Adipocyte (in vitro differentiated cells): ENCODE results near the gene PLXNA4.

Experiments
- DNase-seq: peaks from one replicate; pipeline ENCODE4 v3.0.0-alpha.2; 2015; ENCODE audit warnings: low read depth
- H3K27me3 ChIP-seq: replicated peaks from 2 replicates; pipeline ENCODE4 v1.7.0; 2013; ENCODE audit warnings: mild to moderate bottlenecking, low read length, moderate library complexity; ENCODE audit not compliant: control insufficient read depth, insufficient read depth
- H3K36me3 ChIP-seq: 2 replicates; pipeline ENCODE4 v1.7.0; 2013; ENCODE audit warnings: low read length, mild to moderate bottlenecking, moderate library complexity; ENCODE audit not compliant: control insufficient read depth, insufficient read depth, severe bottlenecking
- H3K4me1 ChIP-seq: 2 replicates; pipeline ENCODE4 v1.7.0; 2013; ENCODE audit warnings: mild to moderate bottlenecking, low read length, moderate library complexity; ENCODE audit not compliant: control insufficient read depth, insufficient read depth
- H3K4me3 ChIP-seq: 2 replicates; pipeline ENCODE4 v1.7.0; 2013; ENCODE audit warnings: mild to moderate bottlenecking, low read length, moderate library complexity
- H3K9ac ChIP-seq: 2 replicates; pipeline ENCODE4 v1.7.0; 2013; ENCODE audit warnings: mild to moderate bottlenecking, low read length, moderate library complexity
- H3K9me3 ChIP-seq: 2 replicates; pipeline ENCODE4 v1.7.0; 2013; ENCODE audit warnings: mild to moderate bottlenecking, low read length, moderate library complexity; ENCODE audit not compliant: control insufficient read depth

PLXNA4 gene

DNA sequence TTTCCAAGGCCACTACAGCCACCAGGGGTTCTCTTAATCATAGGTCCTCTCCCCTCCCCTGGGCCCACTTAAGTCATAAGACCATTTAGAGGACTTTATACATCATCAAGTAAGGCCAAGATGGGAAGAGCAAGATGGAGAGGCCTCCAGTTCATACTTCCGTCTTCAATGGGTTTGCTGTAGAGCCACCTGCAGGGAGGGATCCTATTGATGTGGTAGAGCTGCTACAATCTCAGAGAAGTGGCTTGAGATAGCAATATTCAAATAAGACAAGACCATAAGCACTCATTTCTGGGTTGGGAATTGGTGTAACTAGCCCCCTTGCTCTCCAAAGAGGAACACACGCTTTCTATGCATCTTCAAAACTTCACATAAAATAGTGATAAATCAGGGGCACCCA is 214.2 kb downstream of the PLXNA4 start:
- H3K9ac ChIP-seq, result no peak overlapping the region
- DNase-seq, result no peak

DNA sequence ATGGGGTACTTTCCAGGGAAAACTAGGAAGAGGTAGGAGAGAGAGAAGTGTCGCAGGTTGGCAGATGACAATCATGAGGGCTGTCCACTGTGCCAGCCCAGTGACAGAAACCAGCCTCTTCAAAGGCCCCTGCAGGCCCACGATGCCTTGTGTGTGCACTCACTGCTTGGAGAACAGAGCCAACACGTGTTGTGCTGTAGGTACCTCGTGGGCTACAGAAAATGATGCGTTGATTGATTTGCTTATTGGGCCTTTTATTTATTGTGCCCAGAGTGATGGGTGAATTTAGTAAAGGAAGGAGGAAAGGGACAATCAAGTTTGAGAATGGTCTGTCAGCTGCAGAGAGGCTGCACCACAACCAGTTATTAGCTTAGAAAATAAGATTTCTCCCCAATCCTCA is 215.1 kb downstream of the PLXNA4 start:
- Histone ChIP-seq H3K4me1 (peaks cover 11% of the 10 kb centered on the region), H3K36me3 (no peaks in the 10 kb centered on the region), H3K9me3 (no peaks in the 10 kb centered on the region), H3K27me3 (no peaks in the 10 kb centered on the region), H3K4me3 (no peak overlapping the region), H3K9ac (no peak overlapping the region)
- DNase-seq, result no peak

More for the DNA sequence above, 214.2 kb downstream of the PLXNA4 start:
- H3K9me3 ChIP-seq, result no peaks in the 10 kb centered on the region
- H3K36me3 ChIP-seq, result no peaks in the 10 kb centered on the region
- no peaks in the 10 kb centered on the region for H3K27me3 ChIP-seq
- no peak overlapping the region for H3K4me3 ChIP-seq
- peaks cover 11% of the 10 kb centered on the region for H3K4me1 ChIP-seq

DNA sequence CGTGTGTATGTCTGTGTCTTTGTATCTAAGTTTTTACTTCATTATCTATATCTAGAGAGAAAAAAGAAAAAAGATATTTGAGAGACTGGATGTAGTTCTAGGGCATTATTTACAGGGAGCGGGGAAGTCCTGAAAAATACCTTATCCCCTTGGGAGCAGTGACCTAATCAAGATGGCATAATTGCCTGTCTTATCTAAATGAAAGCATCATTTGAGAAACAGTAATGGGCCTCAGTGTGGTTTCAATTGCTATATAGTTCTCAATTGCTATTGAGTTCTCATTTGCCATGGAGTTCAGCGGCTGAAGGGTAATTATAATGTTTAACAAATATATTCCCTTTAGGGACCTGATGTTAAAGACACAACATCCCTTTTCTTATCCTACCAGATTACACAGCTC is 216.5 kb downstream of the PLXNA4 start:
- no peaks in the 10 kb centered on the region for H3K9me3 ChIP-seq
- H3K36me3 ChIP-seq, result no peaks in the 10 kb centered on the region
- no peak overlapping the region for H3K9ac ChIP-seq
- H3K4me3 ChIP-seq, result no peak overlapping the region
- H3K27me3 ChIP-seq, result no peaks in the 10 kb centered on the region
- no peak for DNase-seq
- H3K4me1 ChIP-seq, result peaks cover 14% of the 10 kb centered on the region

DNA sequence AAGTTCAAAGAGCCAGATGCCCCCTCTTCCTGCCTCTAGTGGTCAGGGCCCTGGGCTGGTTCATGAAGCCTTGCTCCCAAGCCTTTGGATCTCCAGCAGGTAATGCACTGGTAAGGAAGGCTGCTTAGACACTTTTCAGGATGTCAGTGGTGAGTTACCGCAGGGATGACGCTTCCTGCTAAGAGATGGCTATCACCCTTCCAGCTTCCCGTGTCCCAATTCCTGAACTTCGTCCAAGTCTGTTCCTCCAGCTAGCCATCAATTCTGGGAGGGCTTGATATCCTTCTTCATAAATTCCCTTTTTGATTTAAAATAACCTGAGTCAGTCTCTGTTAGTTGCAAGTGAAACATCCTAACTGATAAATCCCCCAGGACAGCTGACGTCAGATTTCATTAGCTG is 221.2 kb downstream of the PLXNA4 start:
- Histone ChIP-seq H3K27me3 (no peaks in the 10 kb centered on the region), H3K36me3 (no peaks in the 10 kb centered on the region), H3K4me3 (no peak overlapping the region), H3K9ac (peak overlapping the region; percentile 1), H3K4me1 (peaks cover 57% of the 10 kb centered on the region), H3K9me3 (no peaks in the 10 kb centered on the region)
- DNase-seq, result no peak

DNA sequence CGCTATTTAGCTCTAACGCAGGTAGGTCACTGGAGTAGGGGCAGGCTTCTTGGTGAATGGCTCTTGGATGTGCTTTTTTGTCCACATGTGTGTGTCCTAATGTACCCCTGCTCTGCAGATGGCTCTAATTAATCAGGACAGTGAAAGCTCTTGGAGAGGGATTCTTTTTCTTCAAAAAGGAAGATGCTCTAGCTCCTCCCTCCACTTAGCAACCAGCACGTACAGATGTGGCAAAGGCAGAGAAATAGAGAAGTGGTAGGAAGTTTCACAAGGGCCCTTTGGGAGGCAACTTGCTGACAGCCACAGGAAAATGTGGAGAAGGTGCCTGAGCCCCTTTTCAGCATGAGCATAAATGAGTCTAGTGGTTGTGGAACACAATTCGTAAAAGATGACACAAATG is 221.7 kb downstream of the PLXNA4 start:
- Histone ChIP-seq H3K36me3 (no peaks in the 10 kb centered on the region), H3K27me3 (no peaks in the 10 kb centered on the region), H3K9me3 (no peaks in the 10 kb centered on the region), H3K4me3 (no peak overlapping the region), H3K9ac (peak overlapping the region; percentile 1), H3K4me1 (peaks cover 57% of the 10 kb centered on the region)
- no peak for DNase-seq

DNA sequence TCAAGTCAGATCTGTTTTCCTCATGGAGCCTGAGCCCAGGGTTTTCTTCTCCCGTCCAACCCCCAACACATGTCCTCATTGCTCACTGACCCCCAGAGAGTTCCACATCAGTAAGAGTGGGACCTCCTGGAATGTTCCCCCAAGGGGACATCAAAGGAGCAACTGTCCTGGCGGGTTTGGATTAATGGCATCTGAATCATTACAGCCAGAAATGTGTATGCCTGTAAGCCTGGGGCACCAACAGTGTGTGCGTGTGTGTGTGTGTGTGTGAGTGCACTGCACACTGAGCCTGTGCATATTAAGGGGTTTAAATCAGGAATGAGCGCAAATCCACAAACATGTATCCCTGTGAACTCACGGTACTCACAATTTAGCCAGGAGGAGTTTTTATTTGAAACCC is 222.3 kb downstream of the PLXNA4 start:
- H3K4me1 ChIP-seq, result peaks cover 57% of the 10 kb centered on the region
- DNase-seq, result no peak
- H3K27me3 ChIP-seq, result no peaks in the 10 kb centered on the region
- no peaks in the 10 kb centered on the region for H3K36me3 ChIP-seq
- H3K9me3 ChIP-seq, result no peaks in the 10 kb centered on the region
- H3K9ac ChIP-seq, result peak overlapping the region; percentile 20
- H3K4me3 ChIP-seq, result peak overlapping the region; percentile 10

DNA sequence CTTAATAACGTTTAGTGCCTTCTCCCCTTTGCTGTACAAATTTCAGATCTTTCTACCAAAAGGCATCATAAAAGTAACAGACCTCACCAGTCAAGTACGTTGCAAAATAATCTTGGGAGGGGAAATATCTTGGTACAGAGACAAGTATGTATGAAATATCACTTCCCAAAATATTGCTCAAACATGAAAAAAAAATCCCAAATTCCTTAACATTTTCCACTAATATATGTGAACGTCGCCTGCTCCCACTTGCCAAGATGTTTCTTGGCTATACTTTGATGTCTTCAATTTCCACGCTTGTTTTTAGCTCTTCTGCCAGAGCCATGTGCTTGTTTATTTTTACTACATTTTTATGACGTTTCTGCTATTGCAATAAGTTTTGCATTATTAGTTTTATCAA is 223.5 kb downstream of the PLXNA4 start:
- peak overlapping the region; percentile 17 for H3K4me3 ChIP-seq
- peak; percentile 0 for DNase-seq
- peak overlapping the region; percentile 82 for H3K9ac ChIP-seq
- peaks cover 52% of the 10 kb centered on the region for H3K4me1 ChIP-seq
- no peaks in the 10 kb centered on the region for H3K36me3 ChIP-seq
- no peaks in the 10 kb centered on the region for H3K27me3 ChIP-seq
- no peaks in the 10 kb centered on the region for H3K9me3 ChIP-seq

DNA sequence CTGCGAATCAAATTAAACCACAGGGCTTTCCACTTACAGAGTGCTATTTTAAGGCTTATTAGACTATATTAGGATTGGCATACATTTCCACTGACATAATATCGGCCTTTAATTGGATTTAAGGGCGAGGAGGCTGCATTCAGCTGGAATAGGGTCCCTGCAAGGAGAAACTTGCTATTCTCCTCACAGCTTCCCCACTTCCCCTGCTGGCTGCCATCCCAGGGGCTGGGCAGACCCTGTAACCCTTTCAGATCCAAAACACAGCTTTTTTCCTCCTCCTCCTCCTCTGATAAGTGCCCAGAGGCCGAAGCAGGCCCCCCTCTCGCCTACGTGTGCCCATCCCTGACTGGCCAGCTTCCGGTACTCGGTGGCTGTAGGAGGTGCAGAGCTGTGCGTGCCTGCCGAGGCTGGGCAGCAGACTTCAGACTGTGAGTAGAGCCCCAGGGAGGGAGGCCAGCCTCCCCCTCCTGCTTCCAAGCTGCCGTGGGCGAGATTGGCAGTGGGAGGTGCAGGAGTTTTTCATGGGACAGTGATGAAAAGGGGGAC is 224.2 kb downstream of the PLXNA4 start:
- no peaks in the 10 kb centered on the region for H3K9me3 ChIP-seq
- peak overlapping the region; percentile 82 for H3K9ac ChIP-seq
- no peaks in the 10 kb centered on the region for H3K36me3 ChIP-seq
- peak overlapping the region; percentile 17 for H3K4me3 ChIP-seq
- H3K4me1 ChIP-seq, result peaks cover 46% of the 10 kb centered on the region
- H3K27me3 ChIP-seq, result no peaks in the 10 kb centered on the region
- no peak for DNase-seq

DNA sequence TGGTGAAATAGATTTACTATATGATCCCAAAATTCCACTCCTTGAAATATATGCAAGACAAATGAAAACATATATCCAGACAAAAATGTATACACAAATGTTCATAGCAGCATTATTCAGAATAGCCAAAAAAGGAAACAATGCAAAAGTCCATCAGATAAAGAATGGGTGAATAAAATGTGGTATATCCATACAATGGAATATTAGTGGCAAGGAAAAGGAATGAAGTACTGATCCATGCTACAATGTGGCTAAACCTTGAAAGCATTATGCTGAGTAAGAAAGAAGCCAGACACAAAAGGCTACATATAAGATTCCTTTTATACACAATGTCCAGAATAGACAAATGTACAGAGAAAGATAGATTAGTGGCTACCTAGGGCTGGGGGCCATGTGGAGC is 225.5 kb downstream of the PLXNA4 start:
- Histone ChIP-seq H3K9ac (no peak overlapping the region), H3K4me1 (peaks cover 48% of the 10 kb centered on the region), H3K27me3 (no peaks in the 10 kb centered on the region), H3K4me3 (peak overlapping the region; percentile 8), H3K36me3 (no peaks in the 10 kb centered on the region), H3K9me3 (no peaks in the 10 kb centered on the region)
- DNase-seq, result no peak

DNA sequence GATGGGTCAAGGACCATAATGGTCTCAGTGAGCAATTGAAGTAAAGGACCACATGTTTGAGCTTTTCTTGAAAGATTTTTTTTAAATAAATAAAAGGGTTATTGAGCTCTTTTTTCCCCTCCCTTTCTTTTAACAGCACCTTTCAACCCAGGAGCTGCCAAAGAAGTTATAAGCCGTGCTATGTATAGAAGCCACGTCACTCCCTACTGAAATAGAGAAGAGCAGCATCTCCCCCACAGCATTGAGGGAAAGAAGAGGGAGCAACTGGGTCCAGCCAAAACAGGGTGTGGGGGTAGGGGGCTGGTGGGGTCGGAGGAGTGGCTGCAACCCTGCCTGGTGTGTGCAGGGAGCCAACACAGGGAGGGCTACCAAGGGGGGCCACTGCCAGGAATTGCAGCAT is 227.2 kb downstream of the PLXNA4 start:
- Histone ChIP-seq H3K36me3 (no peaks in the 10 kb centered on the region), H3K9ac (no peak overlapping the region), H3K4me1 (peaks cover 44% of the 10 kb centered on the region), H3K9me3 (no peaks in the 10 kb centered on the region), H3K4me3 (no peak overlapping the region), H3K27me3 (no peaks in the 10 kb centered on the region)
- no peak for DNase-seq

DNA sequence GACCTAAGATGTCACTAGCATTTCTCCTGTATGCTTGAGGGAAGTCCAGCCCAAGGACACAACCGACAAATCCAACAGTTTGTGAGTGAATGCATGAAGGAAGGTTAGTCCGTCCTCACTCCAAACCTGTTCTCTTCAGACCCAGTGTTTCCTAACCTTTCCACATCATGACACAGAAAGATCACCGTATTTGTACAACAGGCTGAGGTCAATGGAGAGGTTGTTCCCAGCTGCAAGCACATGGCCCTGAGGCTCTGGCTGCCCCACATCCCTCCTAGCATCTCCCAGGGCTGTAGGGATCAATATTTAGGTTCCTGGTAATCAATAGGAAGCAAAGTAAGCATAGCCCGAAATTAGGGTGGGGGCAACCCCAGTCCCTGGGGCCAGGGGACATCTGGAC is 227.9 kb downstream of the PLXNA4 start:
- no peak for DNase-seq
- Histone ChIP-seq H3K27me3 (no peaks in the 10 kb centered on the region), H3K9me3 (no peaks in the 10 kb centered on the region), H3K4me1 (peaks cover 43% of the 10 kb centered on the region), H3K4me3 (no peak overlapping the region), H3K36me3 (no peaks in the 10 kb centered on the region), H3K9ac (no peak overlapping the region)

DNA sequence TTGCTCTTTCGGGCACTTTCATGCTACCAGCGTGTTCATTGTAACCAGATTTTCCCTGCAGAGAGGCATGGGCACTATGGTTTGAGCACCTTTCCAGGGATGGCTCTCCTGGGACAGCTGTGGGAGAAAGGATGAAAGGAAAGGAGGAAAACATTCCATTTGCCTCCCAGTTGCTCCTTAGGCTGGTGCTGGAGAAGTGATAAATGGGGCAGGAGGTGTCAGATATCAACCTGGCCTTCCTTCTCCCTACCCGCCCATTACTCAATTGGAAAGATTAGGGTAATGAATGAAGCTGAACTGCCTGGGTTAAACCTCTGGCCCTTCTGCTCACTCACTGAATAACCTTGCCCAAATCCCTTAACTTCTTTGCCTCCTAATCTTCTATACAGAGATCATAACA is 228.4 kb downstream of the PLXNA4 start:
- Histone ChIP-seq H3K36me3 (no peaks in the 10 kb centered on the region), H3K4me3 (no peak overlapping the region), H3K4me1 (peaks cover 42% of the 10 kb centered on the region), H3K9ac (no peak overlapping the region), H3K9me3 (no peaks in the 10 kb centered on the region), H3K27me3 (no peaks in the 10 kb centered on the region)
- no peak for DNase-seq
